Keratinocyte (primary cell): Measurements from ENCODE around the gene FJX1. TPM values are rescaled to one million over a fixed set of nuclear protein-coding genes. Genes with fewer than 3 reads are reported as not detected.
"Not testable (repeated sequence)": the region's sequence is repeated elsewhere in the genome, so short reads cannot be mapped to it uniquely, and the experiment has no call there.

Experiments
- DNase-seq: peaks from one replicate; pipeline ENCODE4 v3.0.0-alpha.2; 2011; ENCODE audit warnings: low read depth, missing footprints, low spot score
- FAIRE-seq: peaks from 2 replicates; lab custom pipeline; 2011; peaks lifted over from hg19 to GRCh38; lab: Jason Lieb, UNC
- H2AFZ ChIP-seq: 2 replicates; pipeline ENCODE4 v1.6.0; 2012; ENCODE audit warnings: low read length, control low read depth, inconsistent platforms; ENCODE audit not compliant: control insufficient read depth
- H3K27ac ChIP-seq: 2 replicates; pipeline ENCODE4 v1.5.1; 2011; ENCODE audit warnings: low read length; ENCODE audit not compliant: control insufficient read depth, insufficient read depth
- H3K27me3 ChIP-seq: 3 replicates; pipeline ENCODE4 v1.6.0; 2011; ENCODE audit warnings: low read length; ENCODE audit not compliant: control insufficient read depth, insufficient read depth; ENCODE audit errors: extremely low read depth
- H3K36me3 ChIP-seq, 2 experiments: 2 replicates in 1 of 2; 3 replicates in 1 of 2; pipeline ENCODE4 v1.5.1; 2011; ENCODE audit warnings: low read length in 2 of 2, mild to moderate bottlenecking in 1 of 2; ENCODE audit not compliant: control insufficient read depth in 2 of 2, insufficient read depth in 2 of 2; ENCODE audit errors: extremely low read depth in 1 of 2
- H3K4me1 ChIP-seq: 3 replicates; pipeline ENCODE4 v1.5.1; 2011; ENCODE audit warnings: low read length; ENCODE audit not compliant: control insufficient read depth, insufficient read depth; ENCODE audit errors: extremely low read depth
- H3K4me2 ChIP-seq: 3 replicates; pipeline ENCODE4 v1.6.0; 2011; ENCODE audit warnings: low read depth, low read length; ENCODE audit not compliant: control insufficient read depth, insufficient read depth; ENCODE audit errors: extremely low read depth
- H3K4me3 ChIP-seq, 3 experiments: fragments of 200-600 bp in 1 of 3; sonication (generic) in 1 of 3; 2 replicates in 2 of 3; 3 replicates in 1 of 3; pipeline ENCODE4 v1.5.1; 2011 to 2016; ENCODE audit warnings: low read length in 3 of 3, mild to moderate bottlenecking in 3 of 3, control low read depth in 2 of 3, inconsistent platforms in 1 of 3, low read depth in 1 of 3, mixed read lengths in 1 of 3, mixed run types in 1 of 3, moderate library complexity in 1 of 3; ENCODE audit not compliant: control insufficient read depth in 2 of 3, insufficient read depth in 2 of 3; ENCODE audit errors: extremely low read depth in 1 of 3
- H3K79me2 ChIP-seq: 2 replicates; pipeline ENCODE4 v1.6.0; 2012; ENCODE audit warnings: low read length; ENCODE audit not compliant: control insufficient read depth, insufficient read depth
- H3K9ac ChIP-seq: 3 replicates; pipeline ENCODE4 v1.6.0; 2011; ENCODE audit warnings: low read length; ENCODE audit not compliant: control insufficient read depth, insufficient read depth; ENCODE audit errors: extremely low read depth
- H3K9me1 ChIP-seq: 3 replicates; pipeline ENCODE4 v1.6.0; 2011; ENCODE audit warnings: low read length; ENCODE audit not compliant: control insufficient read depth, insufficient read depth; ENCODE audit errors: extremely low read depth
- H3K9me3 ChIP-seq: 2 replicates; pipeline ENCODE4 v1.5.1; 2012; ENCODE audit warnings: low read depth, low read length; ENCODE audit not compliant: control insufficient read depth
- H4K20me1 ChIP-seq: 3 replicates; pipeline ENCODE4 v1.6.0; 2011; ENCODE audit warnings: low read length; ENCODE audit not compliant: control insufficient read depth, insufficient read depth; ENCODE audit errors: extremely low read depth
- EZH2 ChIP-seq: IDR thresholded peaks from one replicate; pipeline ENCODE4 v1.6.1; 2012; ENCODE audit warnings: inconsistent platforms, mild to moderate bottlenecking, low read length, moderate library complexity
- dilution Hi-C: fragments of 300-500 bp; cut with MboI; formaldehyde crosslinking; loops from one replicate; pipeline ENCODE4 v1.7.0; 2020; ENCODE audit warnings: low sequenced_read_pairs; ENCODE audit not compliant: extremely low pct_ligation_motif_present
- polyA plus RNA-seq, 5 experiments: library from polyadenylated mRNA; depleted of rRNA in 3 of 5; stranded (reverse) in 3 of 5; stranded (forward) in 1 of 5; unstranded in 1 of 5; fragments of >200 nt; gene quantifications; 1 replicate in 1 of 5; 2 replicates in 3 of 5; 3 replicates in 1 of 5; pipeline versions ENCODE4 v1.2.1 to v1.2.3, GENCODE V29; 2011 to 2012; ENCODE audit warnings: missing spikeins in 2 of 5, low read depth in 1 of 5, low replicate concordance in 1 of 5
- TF ChIP-seq, protein P1 (sequence below), 3 experiments: IDR thresholded peaks in 1 of 3; conservative IDR thresholded peaks in 1 of 3; optimal IDR thresholded peaks in 1 of 3; 2 replicates in 2 of 3; 3 replicates in 1 of 3; pipeline versions ENCODE3 to v1.5.1; 2011; ENCODE audit warnings: low read length in 3 of 3, mild to moderate bottlenecking in 3 of 3, moderate library complexity in 2 of 3, control low read depth in 1 of 3, inconsistent platforms in 1 of 3; ENCODE audit not compliant: insufficient read depth in 2 of 3; ENCODE audit errors: extremely low read depth in 1 of 3

The FJX1 gene
- polyA plus RNA-seq, 1 donor (not counting 4 experiments of a cell fraction or from before 2014, with no cell fraction given) = 19.7 TPM

GRCh38 chr11:35650467-35650866, 32.2 kb downstream of the FJX1 start:
- no peak for DNase-seq
- Histone ChIP-seq H3K4me3 (no peak overlapping the region), H3K4me1 (peaks cover 12% of the 10 kb centered on the region), H2AFZ (peak overlapping the region; percentile 67), H3K27me3 (no peaks in the 10 kb centered on the region), H3K27ac (no peak overlapping the region), H3K4me2 (peak overlapping the region; percentile 35), H3K36me3 (no peaks in the 10 kb centered on the region), H3K79me2 (no peaks in the 10 kb centered on the region), H3K9me1 (no peaks in the 10 kb centered on the region), H4K20me1 (no peaks in the 10 kb centered on the region), H3K9ac (no peak overlapping the region), H3K9me3 (no peaks in the 10 kb centered on the region)
- no peak for TF ChIP-seq EZH2
- TF ChIP-seq, protein P1, sequence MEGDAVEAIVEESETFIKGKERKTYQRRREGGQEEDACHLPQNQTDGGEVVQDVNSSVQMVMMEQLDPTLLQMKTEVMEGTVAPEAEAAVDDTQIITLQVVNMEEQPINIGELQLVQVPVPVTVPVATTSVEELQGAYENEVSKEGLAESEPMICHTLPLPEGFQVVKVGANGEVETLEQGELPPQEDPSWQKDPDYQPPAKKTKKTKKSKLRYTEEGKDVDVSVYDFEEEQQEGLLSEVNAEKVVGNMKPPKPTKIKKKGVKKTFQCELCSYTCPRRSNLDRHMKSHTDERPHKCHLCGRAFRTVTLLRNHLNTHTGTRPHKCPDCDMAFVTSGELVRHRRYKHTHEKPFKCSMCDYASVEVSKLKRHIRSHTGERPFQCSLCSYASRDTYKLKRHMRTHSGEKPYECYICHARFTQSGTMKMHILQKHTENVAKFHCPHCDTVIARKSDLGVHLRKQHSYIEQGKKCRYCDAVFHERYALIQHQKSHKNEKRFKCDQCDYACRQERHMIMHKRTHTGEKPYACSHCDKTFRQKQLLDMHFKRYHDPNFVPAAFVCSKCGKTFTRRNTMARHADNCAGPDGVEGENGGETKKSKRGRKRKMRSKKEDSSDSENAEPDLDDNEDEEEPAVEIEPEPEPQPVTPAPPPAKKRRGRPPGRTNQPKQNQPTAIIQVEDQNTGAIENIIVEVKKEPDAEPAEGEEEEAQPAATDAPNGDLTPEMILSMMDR (optimal IDR thresholded peaks at IDR 0.05 in 1 of 3, IDR thresholded peaks at IDR 0.05 in 1 of 3, conservative IDR thresholded peaks at IDR 0.05 in 1 of 3; ENCODE audit: extremely low read depth in 1 of 3, insufficient read depth in 2 of 3, low read length in 3 of 3) = no peak
- dilution Hi-C loops = no loop called here
- FAIRE-seq = peak; percentile 53

GRCh38 chr11:35651263-35651662, 33.0 kb downstream of the FJX1 start:
- H3K4me2 ChIP-seq = no peak overlapping the region
- H3K4me3 ChIP-seq = no peak overlapping the region
- no peak for FAIRE-seq
- TF ChIP-seq, protein P1 (optimal IDR thresholded peaks at IDR 0.05 in 1 of 3, IDR thresholded peaks at IDR 0.05 in 1 of 3, conservative IDR thresholded peaks at IDR 0.05 in 1 of 3; ENCODE audit: extremely low read depth in 1 of 3, insufficient read depth in 2 of 3, low read length in 3 of 3) = no peak
- TF ChIP-seq EZH2 = no peak
- H3K9me1 ChIP-seq = no peaks in the 10 kb centered on the region
- H3K36me3 ChIP-seq = no peaks in the 10 kb centered on the region
- peaks cover 12% of the 10 kb centered on the region for H3K4me1 ChIP-seq
- no peaks in the 10 kb centered on the region for H3K27me3 ChIP-seq
- H3K79me2 ChIP-seq = no peaks in the 10 kb centered on the region
- H4K20me1 ChIP-seq = no peaks in the 10 kb centered on the region
- no peak overlapping the region for H3K9ac ChIP-seq
- H2AFZ ChIP-seq = no peak overlapping the region
- DNase-seq = no peak
- no peaks in the 10 kb centered on the region for H3K9me3 ChIP-seq
- dilution Hi-C loops = no loop called here
- no peak overlapping the region for H3K27ac ChIP-seq

GRCh38 chr11:35652786-35653185, 34.5 kb downstream of the FJX1 start:
- DNase-seq, FAIRE-seq: not testable (repeated sequence)

More at GRCh38 chr11:35652786-35653185, 34.5 kb downstream of the FJX1 start:
- H3K27me3 ChIP-seq, H3K27ac ChIP-seq, H2AFZ ChIP-seq, H3K79me2 ChIP-seq, H4K20me1 ChIP-seq, dilution Hi-C loops, H3K4me2 ChIP-seq, H3K4me3 ChIP-seq, H3K9me1 ChIP-seq, H3K9ac ChIP-seq, H3K36me3 ChIP-seq, H3K9me3 ChIP-seq: not testable (repeated sequence)
- H3K4me1 ChIP-seq = peaks cover 12% of the 10 kb centered on the region
